MCF 10A (cell line): ENCODE measurements around the gene CCDC121. TPM values are rescaled to one million over a fixed set of nuclear protein-coding genes. Genes with fewer than 3 reads are reported as not detected.

Source experiments
- BruUV-seq: library from RNA; stranded (reverse); fragments of 400-500 nt; replicated peaks from 2 replicates; lab custom pipeline; 2021; lab: Mats Ljungman, UMichigan
- CTCF ChIA-PET: fragments of 300-600 bp; sonication (Branson Sonifier 250); formaldehyde crosslinking; extraction: SDS; loops from one replicate; lab custom pipeline; 2021; ENCODE audit warnings: antibody characterized with exemption, inconsistent platforms; lab: Yijun Ruan, JAX
- POLR2A ChIA-PET: fragments of 300-600, 350-650 bp; sonication (Branson Sonifier 250); formaldehyde crosslinking; extraction: SDS; loops from one replicate; lab custom pipeline; 2020; ENCODE audit warnings: antibody characterized with exemption, inconsistent platforms; lab: Yijun Ruan, JAX
- DNase-seq: peaks from one replicate; pipeline ENCODE4 v3.0.0-alpha.2; 2018; ENCODE audit not compliant: unreplicated experiment
- H3K27ac Mint-ChIP-seq: one replicate; pipeline ENCODE4 v1.8.0; 2022; ENCODE audit warnings: mild to moderate bottlenecking, low read depth, mixed read lengths; ENCODE audit not compliant: unreplicated experiment
- H3K27me3 Mint-ChIP-seq: one replicate; pipeline ENCODE4 v1.8.0; 2022; ENCODE audit warnings: mixed read lengths; ENCODE audit not compliant: insufficient read depth, unreplicated experiment
- H3K36me3 Mint-ChIP-seq: one replicate; pipeline ENCODE4 v1.8.0; 2022; ENCODE audit warnings: mild to moderate bottlenecking, moderate library complexity, mixed read lengths; ENCODE audit not compliant: insufficient read depth, unreplicated experiment
- H3K4me1 Mint-ChIP-seq: one replicate; pipeline ENCODE4 v1.8.0; 2022; ENCODE audit warnings: mixed read lengths; ENCODE audit not compliant: insufficient read depth, unreplicated experiment
- H3K4me3 Mint-ChIP-seq: one replicate; pipeline ENCODE4 v1.8.0; 2022; ENCODE audit warnings: mild to moderate bottlenecking, moderate library complexity, mixed read lengths; ENCODE audit not compliant: unreplicated experiment
- H3K9me3 Mint-ChIP-seq: one replicate; pipeline ENCODE4 v1.8.0; 2022; ENCODE audit warnings: mixed read lengths; ENCODE audit not compliant: unreplicated experiment
- CTCF ChIP-seq: fragments of 200-600 bp; IDR thresholded peaks from one replicate; pipeline ENCODE4 v1.8.0; 2022; ENCODE audit warnings: antibody characterized with exemption, mild to moderate bottlenecking; ENCODE audit not compliant: unreplicated experiment
- intact Hi-C: fragments of 100-400 bp; cut with micrococcal nuclease; formaldehyde crosslinking; loops from 2 replicates; pipeline ENCODE4 v1.14.1; 2022
- total RNA-seq: library from RNA; stranded (reverse); gene quantifications from 2 replicates; pipeline ENCODE4 v1.2.3, GENCODE V29; 2022

CCDC121 gene
- total RNA-seq, 1 experiment from 2014 or later = 0.61 TPM

- TF ChIP-seq CTCF = no peak
- TSS peak; percentile 66 for BruUV-seq
- Mint-ChIP-seq H3K9me3 (peaks cover 7% of the 10 kb centered on the region), H3K4me1 (peaks cover 39% of the 10 kb centered on the region), H3K4me3 (peak overlapping the region; percentile 97), H3K27me3 (no peaks in the 10 kb centered on the region), H3K27ac (peak overlapping the region; percentile 97), H3K36me3 (peaks cover 5% of the 10 kb centered on the region)
- intact Hi-C loops = loop anchor here (2.0 kb wide), 1 partner anchor 155 kb away; the partner anchor contains the start of gene NRBP1
- ChIA-PET POLR2A (interaction anchor here (0.5 to 2.2 kb wide), 8 partner anchors 8 to 1134 kb away, joined by 3 to 9 read pairs (median 3); partner anchors contain the start of genes FOSL2, NRBP1 and PPM1G), CTCF (no interaction called here)
- DNase-seq = no peak
These were observed 45.4 kb downstream of the CCDC121 start for GRCh38 chr2:27583390-27583915.

- Mint-ChIP-seq H3K4me1 (peaks cover 39% of the 10 kb centered on the region), H3K9me3 (peaks cover 7% of the 10 kb centered on the region), H3K27me3 (no peaks in the 10 kb centered on the region), H3K27ac (peak within 1 kb of the TSS; percentile 97), H3K36me3 (peaks cover 5% of the 10 kb centered on the region), H3K4me3 (peak within 1 kb of the TSS; percentile 97)
- CTCF ChIA-PET = no interaction called here
- intact Hi-C loops = loop anchor here (2.0 kb wide), 1 partner anchor 154 kb away; the partner anchor contains the start of gene NRBP1
- no TSS peak for BruUV-seq
- DNase-seq = peak; percentile 94
- no peak for TF ChIP-seq CTCF
- POLR2A ChIA-PET = interaction anchor here (0.6 to 2.2 kb wide), 10 partner anchors 9 to 810 kb away, joined by 3 to 9 read pairs (median 4); partner anchors contain the start of genes FOSL2, NRBP1 and PPM1G
These were observed 46.0 kb downstream of the CCDC121 start, which contains the start of gene ZNF512 for GRCh38 chr2:27582695-27583389. TSS of gene ZNF512 (plus strand) at chr2:27583042. CDS start at chr2:27583113, 71 bp downstream.

- H3K4me3 Mint-ChIP-seq = peak overlapping the region; percentile 97
- peaks cover 3% of the 10 kb centered on the region for H3K36me3 Mint-ChIP-seq
- no peaks in the 10 kb centered on the region for H3K27me3 Mint-ChIP-seq
- H3K27ac Mint-ChIP-seq = peak overlapping the region; percentile 97
- CTCF ChIA-PET = no interaction called here
- intact Hi-C loops = loop anchor here (2.0 kb wide), 1 partner anchor 153 kb away; the partner anchor contains the start of gene NRBP1
- peaks cover 39% of the 10 kb centered on the region for H3K4me1 Mint-ChIP-seq
- no peak for DNase-seq
- TF ChIP-seq CTCF = no peak
- TSS peak; percentile 61 for BruUV-seq
- POLR2A ChIA-PET = interaction anchor here (0.7 to 2.2 kb wide), 9 partner anchors 8 to 810 kb away, joined by 3 to 9 read pairs (median 4); partner anchors contain the start of genes FOSL2, NRBP1 and PPM1G
- H3K9me3 Mint-ChIP-seq = peaks cover 7% of the 10 kb centered on the region
These were observed 46.6 kb downstream of the CCDC121 start for GRCh38 chr2:27582129-27582694.
